Activated gamma-delta T cell (primary cell): ENCODE data around the gene CD22.
"Not testable (repeated sequence)": the region's sequence is repeated elsewhere in the genome, so short reads cannot be mapped to it uniquely, and the experiment has no call there.

Experiments used
- DNase-seq: peaks from one replicate; lab custom pipeline; 2025; lab: John Stamatoyannopoulos, UW

The CD22 gene

DNA sequence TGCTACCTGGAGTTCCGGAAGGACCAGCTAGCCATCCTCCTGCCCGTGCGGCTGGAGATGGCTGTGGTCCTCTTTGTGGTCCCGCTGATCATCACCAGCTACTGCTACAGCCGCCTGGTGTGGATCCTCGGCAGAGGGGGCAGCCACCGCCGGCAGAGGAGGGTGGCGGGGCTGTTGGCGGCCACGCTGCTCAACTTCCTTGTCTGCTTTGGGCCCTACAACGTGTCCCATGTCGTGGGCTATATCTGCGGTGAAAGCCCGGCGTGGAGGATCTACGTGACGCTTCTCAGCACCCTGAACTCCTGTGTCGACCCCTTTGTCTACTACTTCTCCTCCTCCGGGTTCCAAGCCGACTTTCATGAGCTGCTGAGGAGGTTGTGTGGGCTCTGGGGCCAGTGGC lies 30.4 kb downstream of the CD22 start:
- DNase-seq: not testable (repeated sequence)

DNA sequence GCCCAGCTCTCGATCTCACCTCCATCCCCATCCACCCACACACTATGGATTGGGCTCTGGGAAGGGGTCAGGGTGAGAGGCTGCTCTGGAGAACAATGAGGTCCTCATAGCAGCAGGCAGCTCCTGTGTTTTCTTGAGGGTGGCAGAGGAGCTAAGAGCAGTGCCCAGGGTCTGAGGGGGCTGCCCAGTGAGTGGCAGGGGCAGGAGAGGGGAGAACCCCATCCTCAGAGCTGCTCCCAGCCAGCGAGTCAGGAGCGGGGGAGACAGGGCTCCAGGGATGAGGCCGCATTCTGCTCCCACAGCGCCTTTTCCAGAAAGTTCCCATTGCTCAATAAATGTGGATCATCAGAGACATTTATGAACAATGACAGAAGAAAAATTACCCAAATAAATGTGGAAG lies 31.1 kb downstream of the CD22 start:
- not testable (repeated sequence) for DNase-seq

DNA sequence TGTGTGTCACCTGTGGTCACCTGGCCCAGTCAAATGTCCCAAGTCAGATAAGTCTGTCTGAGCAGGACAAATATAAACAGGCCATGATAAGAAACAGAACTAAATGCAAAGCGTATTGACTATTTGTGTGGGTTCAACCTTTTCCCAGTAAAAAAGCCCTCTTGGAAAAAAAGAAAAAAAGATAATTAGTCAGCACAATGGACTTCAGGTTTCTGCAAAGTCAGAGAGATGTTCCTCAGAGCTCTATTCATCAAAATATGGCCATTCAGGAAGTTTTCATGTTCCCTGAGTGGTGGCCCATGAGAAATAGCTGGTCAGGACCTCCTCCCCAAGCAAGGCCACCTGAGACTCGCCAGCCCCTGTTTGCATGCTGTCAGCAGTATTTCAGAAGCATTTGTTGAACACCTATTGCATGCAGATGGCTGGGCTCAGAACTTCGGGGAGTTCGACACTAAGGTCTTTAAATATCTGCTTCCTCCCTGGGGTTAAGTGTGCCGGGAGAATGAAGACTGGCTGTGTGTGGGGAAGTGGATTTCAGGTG lies 32.0 kb downstream of the CD22 start:
- DNase-seq: no peak

DNA sequence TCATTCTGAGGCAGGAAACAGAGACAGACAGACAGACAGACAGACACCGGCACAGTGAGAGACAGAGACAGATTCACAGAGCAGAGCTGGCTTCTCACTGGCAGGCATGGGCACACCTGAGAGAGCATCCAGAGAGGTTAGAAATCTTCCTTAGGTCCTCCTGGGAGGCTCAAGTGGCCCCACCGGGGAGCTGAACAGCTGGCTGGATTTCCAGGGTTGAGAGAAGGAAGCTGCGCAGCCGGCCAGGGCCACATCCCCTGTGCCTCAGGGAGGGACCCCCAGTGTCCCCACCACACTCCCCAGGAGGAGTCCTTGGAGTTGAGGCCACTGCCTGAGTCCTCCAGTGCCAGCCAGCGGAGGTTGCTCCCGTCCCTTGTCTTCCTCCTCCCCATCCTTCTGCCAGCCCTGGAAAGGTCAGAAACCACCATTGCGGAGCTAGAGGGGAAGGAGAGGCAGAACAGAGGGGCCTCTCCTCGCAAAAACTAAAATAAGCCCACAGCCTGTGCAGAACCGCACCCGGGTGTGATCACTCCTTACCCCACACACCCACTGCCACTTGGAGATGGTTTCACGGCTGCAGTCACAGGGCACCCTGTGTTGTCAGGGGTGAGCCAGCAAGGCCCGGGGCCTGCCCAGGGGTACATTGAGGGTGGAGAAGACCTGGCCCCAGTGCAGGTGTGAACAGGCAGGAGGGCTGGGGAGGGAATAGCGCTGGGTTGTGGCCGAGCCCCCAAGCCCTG lies 33.4 kb downstream of the CD22 start:
- DNase-seq: no peak

DNA sequence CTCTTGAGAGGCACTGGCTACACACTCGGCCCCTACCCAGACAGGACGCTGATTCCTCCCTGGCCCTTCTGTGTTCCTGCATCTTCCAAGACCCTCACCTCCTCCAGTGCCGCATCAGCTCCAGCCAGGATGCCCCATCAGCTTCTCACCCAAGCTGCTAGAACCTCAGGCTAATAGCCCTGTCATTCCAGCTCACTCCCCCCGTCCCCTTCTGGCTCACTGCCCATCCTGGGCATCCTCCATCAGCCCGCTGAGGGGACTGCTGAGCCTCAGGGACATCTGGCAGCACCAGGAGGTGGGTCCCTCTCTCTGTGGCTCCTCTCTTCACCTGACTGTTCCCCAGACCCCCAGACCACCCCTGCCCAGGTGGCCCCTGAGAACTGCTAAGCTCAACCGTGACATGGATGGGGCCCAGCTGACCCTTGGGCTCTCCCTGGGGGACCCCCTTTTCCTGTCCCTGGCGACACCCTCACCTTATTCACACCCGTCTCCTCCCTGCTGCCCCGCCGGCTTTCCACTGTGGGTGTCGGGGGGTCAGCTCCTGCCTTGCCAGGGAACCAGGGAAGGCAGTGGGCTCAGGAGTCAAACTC lies 34.1 kb downstream of the CD22 start:
- DNase-seq: no peak

DNA sequence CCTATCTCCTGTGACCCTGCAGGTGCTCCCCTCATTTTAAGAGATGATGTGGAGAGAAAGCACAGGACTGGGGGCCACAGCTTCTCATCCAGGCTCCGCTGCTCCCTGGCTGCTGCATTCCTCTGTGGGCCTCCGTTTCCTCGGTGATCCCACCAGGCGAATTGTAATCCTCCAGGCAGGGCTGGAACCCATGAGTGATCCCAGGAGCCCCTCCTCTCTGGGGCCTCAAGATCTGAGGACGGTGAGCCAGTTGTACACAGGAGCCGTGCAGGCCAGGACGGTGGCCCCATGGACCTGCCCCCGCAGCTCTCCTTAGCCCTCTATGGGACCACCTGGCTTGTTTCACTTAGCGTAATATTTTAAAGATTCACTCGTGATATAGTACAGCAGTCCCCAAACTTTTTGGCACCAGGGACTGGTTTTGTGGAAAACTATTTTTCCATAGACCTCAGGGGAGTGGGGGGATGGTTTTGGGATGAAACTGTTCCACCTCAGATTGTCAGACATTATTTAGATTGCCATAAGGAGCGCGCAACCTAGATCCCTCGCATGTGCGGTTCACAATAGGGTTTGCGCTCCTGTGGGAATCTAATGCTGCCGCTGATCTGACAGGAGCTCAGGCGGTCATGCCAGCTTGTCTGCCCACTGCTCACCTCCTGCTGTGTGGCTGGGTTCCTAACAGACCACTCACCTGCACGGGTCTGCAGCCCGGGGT lies 34.9 kb downstream of the CD22 start:
- DNase-seq: no peak

DNA sequence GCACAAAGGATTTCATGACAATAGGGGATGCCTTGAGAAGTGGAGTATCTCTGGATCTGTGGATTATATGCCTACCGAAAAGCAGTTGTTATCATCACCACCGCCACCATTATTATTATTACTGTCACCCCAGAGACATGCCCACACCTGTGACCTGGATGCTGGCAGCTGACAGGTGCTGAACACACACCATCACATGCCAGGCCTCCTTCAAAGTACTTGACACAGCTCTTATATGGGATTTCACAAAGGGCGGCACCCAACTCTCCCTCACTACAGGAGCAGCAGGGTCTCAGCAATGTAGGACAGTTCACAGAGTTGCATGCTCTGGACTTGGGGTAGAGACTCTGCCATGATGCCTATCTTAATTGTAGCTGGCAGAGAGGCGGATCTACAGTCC lies 36.3 kb downstream of the CD22 start:
- DNase-seq: no peak

DNA sequence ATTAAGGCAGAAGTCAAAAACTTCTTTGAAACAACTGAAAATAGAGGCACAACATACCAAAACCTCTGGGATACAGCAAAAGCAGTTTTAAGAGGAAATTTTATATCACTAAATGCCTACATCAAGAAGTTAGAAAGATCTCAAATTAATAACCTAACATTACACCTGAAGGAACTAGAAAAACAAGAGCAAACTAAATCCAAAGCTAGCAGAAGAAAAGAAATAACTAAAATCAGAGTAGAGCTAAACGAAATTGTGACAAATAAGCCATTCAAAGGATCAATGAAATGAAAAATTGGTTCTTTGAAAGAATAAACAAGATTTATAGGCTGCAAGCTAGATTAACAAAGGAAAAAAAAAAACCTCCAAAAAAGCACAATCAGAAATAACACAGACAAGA lies 39.4 kb downstream of the CD22 start:
- DNase-seq: no peak

DNA sequence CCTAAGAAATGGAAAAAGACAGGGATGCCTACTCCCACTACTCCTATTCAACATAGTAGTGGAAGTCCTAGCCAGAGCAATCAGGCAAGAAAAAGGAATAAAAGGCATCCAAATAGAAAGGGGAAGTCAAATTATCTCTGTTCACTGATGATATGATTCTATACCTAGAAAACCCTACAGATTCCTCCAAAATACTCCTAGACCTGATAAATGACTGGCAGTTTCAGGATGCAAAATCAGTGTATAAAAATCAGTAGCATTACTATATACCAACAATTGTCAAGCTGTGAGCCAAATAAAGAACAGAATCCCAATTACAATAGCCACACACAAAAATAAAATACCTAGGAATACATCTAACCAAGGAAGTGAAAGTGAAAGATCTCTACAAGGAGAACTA lies 40.5 kb downstream of the CD22 start:
- DNase-seq: no peak

DNA sequence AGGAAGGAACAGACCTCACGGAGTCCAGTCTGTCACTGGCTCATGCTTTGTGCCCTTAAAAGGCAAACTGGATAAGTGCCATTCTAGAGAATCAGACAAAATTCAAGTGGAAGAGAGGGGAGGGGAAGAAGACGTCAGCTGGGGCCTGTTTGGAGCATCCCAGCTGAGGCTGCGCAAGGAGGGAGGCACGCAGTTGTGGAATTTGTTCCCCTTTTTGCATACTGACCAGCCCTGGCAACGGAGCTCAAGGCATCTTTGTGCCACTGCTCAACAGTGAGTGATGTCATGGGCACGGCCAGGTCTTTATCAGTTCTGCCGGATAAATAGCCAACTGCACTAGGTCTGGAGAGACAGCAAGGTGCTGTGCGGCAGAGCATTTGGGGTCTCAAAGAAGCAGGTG lies 41.7 kb downstream of the CD22 start, which contains the start of gene GPR42:
GPR42 (plus strand) TSS at position 347 of the 400 bp plus-strand sequence. CDS start 292 bp downstream, outside the sequence.
- DNase-seq: no peak

DNA sequence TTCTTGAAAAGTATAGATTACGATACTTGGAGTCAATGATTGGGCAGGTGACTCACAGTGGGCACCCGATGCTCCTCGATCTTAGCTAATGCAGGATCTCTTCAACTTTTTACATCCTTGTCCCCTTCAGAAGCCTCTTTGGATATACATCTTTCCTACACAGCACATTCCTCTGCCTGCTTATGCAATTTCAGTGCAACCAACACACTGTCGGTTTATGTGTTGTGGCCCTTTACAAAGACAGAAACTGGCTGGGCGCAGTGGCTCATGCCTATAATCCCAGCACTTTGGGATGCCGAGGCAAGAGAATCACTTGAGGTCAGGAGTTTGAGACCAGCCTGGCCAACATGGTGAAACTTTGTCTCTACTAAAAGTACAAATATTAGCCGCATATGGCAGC lies 44.5 kb downstream of the CD22 start:
- no peak for DNase-seq

DNA sequence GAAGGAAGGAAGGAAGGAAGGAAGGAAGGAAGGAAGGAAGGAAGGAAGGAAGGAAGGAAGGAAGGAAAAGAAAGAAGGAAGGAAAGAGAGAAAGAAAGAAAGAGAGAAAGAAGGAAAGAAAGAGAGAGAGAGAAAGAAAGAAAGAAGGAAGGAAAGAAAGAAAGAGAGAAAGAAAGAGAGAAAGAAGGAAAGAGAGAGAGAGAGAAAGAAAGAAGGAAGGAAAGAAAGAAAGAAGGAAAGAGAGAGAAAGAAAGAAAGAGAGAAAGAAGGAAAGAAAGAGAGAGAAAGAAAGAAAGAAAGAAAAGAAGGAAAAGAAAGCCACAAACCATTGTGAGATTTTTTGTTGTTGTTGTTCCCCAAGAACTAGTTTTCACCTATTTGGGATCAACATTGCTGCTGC lies 45.0 kb downstream of the CD22 start:
- DNase-seq: not testable (repeated sequence)

DNA sequence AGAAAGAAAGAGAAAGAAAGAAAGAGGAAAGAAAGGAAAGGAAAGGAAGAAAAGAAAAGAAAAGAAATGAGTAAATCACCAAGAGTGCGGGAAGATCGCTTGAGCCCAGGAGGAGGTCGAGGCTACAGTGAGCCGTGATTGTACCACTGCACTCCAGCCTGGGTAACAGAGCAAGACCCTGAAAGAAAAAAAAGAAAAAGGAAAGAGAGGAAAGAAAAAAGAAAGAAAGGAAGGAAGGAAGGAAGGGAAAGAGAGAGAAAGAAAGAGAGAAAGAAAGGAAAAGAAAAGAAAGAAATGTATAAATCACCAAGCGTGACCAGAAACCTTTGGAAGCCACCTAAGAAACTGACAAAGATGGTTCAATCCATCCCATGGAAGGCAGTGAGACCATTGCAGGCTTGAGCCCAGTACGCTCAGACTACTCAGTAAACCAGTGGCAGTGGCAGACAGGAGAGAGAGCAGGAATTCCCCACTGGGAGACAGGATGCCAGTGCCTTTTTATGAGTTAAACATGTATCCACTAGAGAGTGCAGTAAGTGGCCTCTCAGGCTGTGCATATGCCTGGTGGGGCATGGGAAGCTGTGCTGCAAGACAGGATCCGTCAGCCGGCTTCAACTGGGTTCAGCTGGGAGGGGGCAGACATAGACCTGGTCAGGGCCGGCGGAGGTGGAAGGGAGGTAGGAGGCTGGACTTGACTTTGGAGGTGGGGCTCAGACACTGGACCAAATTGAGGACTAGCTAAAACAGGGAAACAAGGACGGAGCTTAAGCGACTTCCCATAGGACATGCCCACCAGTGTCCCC lies 46.7 kb downstream of the CD22 start:
- no peak for DNase-seq

DNA sequence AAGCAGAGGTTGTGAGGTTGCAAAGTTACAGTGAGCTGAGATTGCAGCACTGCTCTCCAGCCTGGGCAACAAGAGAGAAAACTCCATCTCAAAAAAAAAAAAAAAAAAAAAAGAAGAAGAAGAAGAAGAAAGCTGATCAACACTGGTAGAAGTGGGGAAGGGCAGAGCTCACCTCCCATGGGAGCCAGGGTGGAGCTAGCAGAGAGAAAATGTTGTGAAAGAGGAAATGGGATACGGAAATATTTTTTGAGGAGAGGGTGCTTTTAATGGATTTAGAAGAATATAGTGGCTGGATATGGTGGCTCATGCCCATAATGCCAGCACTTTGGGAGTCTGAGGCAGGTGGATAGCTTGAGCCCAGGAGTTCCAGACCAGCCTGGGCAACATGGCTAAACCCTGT lies 48.7 kb downstream of the CD22 start:
- no peak for DNase-seq

DNA sequence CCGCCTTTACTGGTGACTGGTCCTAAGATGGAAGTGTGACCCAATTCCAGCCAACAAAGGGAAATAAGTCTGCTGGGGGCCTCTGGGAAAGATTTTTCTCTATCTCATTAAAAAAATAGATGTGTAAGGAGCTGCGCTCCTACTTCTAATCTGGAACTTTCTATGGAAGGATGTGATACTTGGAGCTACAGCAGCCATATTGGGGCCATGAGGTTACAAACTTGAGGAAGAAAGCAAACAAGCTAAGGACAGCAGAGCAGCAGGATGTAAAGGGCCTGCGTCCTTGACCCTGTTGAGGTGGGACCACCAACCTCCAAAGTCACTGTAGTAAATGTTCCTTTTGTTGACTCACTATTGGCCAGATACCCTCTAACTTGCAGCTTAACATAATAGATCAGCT lies 49.4 kb downstream of the CD22 start:
- DNase-seq: no peak

DNA sequence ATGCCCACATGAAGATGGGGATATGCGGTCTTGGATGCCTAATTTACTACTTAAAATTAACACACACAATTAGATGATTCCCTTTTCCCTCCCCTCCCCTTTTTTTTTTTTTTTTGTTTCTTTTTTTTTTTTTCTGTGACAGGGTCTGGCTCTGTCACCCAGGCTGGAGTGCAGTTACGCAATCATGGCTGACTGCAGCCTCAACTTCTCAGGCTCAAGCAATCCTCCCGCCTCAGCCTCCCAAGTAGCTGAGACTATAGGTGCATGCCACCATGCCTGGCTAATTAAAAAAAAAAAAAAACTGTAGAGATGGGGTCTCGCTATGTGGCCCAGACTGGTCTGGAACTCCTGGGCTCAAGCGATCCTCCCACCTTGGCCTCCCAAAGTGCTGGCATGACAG lies 50.6 kb downstream of the CD22 start:
- DNase-seq: not testable (repeated sequence)

DNA sequence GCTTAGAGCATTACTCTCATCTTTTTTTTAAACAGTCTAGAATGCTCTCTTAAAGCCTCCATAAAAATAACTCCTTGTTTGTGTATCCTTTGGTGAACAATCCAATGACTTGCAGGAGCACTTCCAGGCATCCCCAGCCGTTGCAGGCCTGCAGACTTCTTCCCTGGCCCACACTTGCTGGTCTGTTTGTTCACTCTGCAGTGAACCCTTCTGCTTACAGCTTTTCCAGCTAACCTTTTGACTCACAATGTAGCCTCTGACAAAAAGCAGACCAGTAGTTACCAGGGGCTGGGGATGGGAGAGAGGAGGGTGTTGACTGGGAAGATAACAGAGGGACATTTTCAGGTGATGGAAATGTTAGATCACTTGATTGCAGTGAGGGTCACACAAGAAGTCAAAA lies 51.0 kb downstream of the CD22 start:
- no peak for DNase-seq

DNA sequence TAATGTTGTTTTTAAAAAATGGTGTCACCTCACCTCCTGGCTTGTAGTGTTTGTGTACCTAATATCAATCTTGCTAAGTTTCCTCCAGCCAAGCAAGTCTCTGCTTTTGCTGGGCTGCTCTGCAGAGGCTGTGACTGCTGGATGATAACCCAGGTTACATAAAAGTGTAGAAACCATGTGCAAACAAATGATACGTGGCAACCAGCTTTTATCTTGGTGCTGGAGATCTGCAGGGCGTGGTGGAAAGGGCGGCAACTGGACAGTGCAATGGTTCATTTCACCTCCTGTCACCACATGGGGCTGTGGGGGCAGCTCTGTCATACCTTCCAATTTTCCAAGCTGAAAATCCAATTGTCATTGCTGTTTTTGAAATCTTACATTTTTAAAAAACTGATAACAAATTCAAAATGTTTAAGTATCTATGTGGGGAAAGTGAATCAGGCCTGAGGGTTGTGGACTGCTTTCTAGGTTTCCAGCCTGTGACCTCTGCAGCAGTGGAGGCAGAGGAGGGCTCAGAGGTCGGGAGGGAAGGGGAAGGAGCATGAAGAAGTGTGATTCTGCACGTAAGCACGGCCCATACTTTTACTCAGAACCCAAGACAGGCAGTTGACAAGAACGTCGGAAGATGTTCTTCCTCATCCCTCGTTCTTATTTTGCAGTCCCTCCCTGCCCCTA lies 51.6 kb downstream of the CD22 start:
- DNase-seq: no peak

DNA sequence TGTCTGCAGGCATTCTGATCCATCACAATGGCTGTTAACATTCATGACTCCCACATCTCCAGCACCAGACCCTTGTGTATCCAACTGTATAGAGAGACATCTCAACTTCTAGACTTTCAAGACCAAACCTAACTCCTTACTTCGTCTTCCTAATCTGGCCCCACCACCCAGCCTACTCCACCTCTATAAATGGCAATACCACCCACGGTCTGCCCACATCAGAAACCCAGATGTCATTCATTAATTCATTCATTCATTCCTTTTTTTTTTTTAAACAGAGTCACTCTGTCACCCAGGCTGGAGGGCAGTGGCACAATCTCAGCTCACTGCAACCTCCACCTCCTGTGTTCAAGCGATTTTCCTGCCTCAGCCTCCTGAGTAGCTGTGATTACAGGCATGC lies 52.3 kb downstream of the CD22 start:
- DNase-seq: no peak

DNA sequence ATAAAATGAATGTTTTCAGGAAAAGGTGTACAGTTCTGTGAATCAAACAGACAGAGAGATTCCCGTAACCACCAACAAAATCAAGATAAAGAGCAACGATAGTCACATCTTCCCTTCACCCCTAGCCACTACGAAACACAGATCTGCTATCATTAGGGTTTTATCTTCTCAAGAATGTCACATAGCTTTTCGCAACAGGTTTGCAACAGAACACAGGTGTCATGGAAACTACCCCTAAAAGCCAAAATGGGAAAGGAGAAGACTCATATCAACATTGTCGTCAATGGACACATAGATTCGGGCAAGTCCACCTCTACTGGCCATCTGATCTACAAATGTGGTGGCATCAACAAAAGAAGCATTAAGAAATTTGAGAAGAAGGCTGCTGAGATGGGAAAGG lies 52.9 kb downstream of the CD22 start:
- no peak for DNase-seq

DNA sequence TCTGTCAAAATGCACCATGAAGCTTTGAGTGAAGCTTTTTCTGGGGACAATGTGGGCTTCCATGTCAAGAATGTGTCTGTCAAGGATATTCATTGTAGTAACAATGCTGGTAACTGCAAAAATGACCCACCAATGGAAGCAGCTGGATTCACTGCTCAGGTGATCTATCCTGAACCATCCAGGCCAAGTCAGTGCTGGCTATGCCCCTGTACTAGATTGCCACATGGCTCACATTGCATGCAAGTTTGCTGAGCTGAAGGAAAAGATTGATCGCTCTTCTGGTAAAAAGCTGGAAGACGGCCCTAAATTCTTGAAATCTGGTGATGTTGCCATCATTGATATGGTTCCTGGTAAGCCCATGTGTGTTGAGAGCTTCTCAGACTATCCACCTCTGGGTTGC lies 54.5 kb downstream of the CD22 start:
- DNase-seq: no peak
